ENCODE results near the gene PCSK1N. TPM values are rescaled to one million over a fixed set of nuclear protein-coding genes. Genes with fewer than 3 reads are reported as not detected.
A peak's percentile ranks its signal among the peaks of the same experiment; 100 is the strongest.

The PCSK1N gene
- total and polyA plus RNA-seq, 2 donors (not counting 3 experiments of a cell fraction or from before 2014, with no cell fraction given), result 0.44 TPM; not detected in 1

DNA sequence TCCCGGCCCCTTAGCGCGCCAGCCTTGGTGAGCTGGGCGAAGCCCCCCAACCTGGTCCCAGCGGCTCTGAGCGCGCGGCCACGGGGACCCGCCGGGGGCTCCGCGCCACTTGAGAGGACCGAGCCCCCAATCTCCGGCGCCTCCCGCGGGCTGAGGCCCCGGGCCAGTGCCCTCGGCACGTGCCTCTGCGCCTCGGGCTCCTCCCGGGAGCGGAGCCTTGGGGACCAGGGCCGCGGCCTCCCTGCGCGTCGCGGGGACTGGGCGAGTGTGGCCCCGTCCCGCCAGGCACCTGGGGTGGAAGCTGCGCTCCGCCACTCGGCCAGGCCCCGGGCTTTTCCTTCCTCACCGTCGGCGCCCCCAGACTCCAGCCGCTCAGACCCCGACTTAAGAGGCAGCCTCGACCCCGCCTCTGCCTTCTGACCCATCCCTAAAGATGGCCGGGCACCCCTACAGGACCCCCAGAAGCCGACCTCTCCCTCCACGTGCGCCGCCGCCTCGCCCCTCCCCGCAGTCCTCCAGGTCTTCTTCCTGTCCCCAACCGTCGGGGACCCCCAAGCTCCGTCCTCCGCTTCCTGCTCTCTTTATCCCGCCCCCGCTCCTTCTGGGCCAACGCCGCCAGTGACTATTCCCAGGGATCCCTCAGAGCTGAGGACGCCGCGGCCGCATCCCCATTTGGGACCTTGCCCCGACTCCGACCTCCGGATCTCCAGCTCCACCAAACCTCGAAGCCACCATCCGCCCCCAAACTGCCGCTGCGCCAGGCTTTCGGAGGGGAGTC is 8.3 kb downstream of the PCSK1N start:
- dilution Hi-C loops (cut with MboI; ENCODE audit: extremely low pct_ligation_motif_present, low sequenced_read_pairs), result no loop called here

DNA sequence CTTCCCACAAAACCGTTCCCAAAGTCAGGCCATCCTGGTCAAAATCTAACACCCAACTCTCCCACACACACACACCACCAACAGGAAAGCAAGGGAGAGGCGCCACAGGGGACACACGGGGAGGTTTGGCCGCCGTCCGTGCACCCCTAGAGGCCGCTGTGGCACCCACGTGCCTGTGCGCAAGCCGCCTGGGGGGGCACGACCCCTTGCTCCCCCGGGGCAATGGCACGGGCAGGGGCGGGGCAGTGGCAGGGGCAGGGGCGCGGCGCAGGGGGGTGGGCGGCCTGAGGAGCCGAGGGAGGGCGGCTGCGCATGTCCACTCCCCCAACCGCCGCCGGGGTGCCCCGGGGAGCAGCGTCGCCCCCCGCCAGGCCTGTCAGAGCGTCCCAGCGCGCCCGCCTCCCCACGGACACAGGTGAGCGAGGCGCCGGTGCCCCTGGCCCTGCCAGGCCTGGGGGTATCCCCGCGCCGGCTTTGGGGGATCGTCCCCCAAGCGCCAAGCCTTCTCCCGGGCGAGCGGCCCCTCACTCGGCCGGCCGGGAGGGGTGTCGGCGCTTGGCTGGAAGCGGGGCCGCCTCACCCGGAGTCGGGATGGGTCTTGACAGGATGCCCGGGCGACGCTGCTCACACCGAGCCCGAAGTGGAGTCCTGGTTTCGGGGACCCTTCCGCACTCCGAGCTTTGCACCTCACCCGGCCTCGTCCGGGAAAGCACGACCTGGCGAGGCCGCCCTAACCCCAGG is 9.1 kb downstream of the PCSK1N start, which contains the start of gene ERAS:
Gene ERAS (plus strand): TSS at position 379 of the 741 bp plus-strand sequence. CDS start 2,611 bp downstream, outside the sequence.
- H3K4me1 ChIP-seq (ENCODE audit: control insufficient read depth, extremely low read depth, insufficient read depth, low read length), result no peaks in the 10 kb centered on the region
- no TSS peak for BruUV-seq (replicated peaks)
- DNase-seq (ENCODE audit: low read depth, low spot score) (no peak), FAIRE-seq (no peak)
- ChIA-PET POLR2A (no interaction called here), CTCF (no interaction called here)
- H3K4me3 ChIP-seq (replicated peaks in 1 of 3; ENCODE audit: insufficient read depth in 1 of 3, low read depth in 1 of 3, low read length in 3 of 3), result no peak within 1 kb of the TSS
- no peaks in the 10 kb centered on the region for H4K20me1 ChIP-seq (replicated peaks; ENCODE audit: control insufficient read depth, extremely low read depth, insufficient read depth, low read length)
- no peak within 1 kb of the TSS for H2AFZ ChIP-seq (ENCODE audit: low read depth, low read length)
- dilution Hi-C loops (cut with MboI; ENCODE audit: extremely low pct_ligation_motif_present, low sequenced_read_pairs) (no loop called here), intact Hi-C loops (cut with micrococcal nuclease) (no loop called here)
- peaks cover 15 to 27% of the 10 kb centered on the region in 2 experiments for H3K27me3 ChIP-seq (ENCODE audit: control insufficient read depth in 2 of 2, insufficient read depth in 2 of 2, low read length in 2 of 2)
- H3K9me1 ChIP-seq (replicated peaks; ENCODE audit: control insufficient read depth, extremely low read depth, insufficient read depth, low read length), result no peaks in the 10 kb centered on the region
- H3K9me3 ChIP-seq (replicated peaks; ENCODE audit: control insufficient read depth, insufficient read depth, low read length), result no peaks in the 10 kb centered on the region
- H3K27ac ChIP-seq (ENCODE audit: insufficient read depth, low read depth, low read length), result no peak within 1 kb of the TSS
- H3K4me2 ChIP-seq (ENCODE audit: insufficient read depth, low read length), result no peak within 1 kb of the TSS
- no peaks in the 10 kb centered on the region for H3K79me2 ChIP-seq (ENCODE audit: control insufficient read depth, insufficient read depth, low read length)
- peaks cover 0 to 2% of the 10 kb centered on the region in 2 experiments for H3K36me3 ChIP-seq (ENCODE audit: control insufficient read depth in 2 of 2, extremely low read depth in 1 of 2, insufficient read depth in 2 of 2, low read length in 2 of 2)
- no peak within 1 kb of the TSS for H3K9ac ChIP-seq (replicated peaks; ENCODE audit: extremely low read depth, insufficient read depth, low read length)
- no peak for TF ChIP-seq FOS (IDR thresholded peaks at IDR 0.05; ENCODE audit: borderline replicate concordance, insufficient read depth, low read length)
- TF ChIP-seq, protein P1, sequence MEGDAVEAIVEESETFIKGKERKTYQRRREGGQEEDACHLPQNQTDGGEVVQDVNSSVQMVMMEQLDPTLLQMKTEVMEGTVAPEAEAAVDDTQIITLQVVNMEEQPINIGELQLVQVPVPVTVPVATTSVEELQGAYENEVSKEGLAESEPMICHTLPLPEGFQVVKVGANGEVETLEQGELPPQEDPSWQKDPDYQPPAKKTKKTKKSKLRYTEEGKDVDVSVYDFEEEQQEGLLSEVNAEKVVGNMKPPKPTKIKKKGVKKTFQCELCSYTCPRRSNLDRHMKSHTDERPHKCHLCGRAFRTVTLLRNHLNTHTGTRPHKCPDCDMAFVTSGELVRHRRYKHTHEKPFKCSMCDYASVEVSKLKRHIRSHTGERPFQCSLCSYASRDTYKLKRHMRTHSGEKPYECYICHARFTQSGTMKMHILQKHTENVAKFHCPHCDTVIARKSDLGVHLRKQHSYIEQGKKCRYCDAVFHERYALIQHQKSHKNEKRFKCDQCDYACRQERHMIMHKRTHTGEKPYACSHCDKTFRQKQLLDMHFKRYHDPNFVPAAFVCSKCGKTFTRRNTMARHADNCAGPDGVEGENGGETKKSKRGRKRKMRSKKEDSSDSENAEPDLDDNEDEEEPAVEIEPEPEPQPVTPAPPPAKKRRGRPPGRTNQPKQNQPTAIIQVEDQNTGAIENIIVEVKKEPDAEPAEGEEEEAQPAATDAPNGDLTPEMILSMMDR (IDR thresholded peaks at IDR 0.05; ENCODE audit: extremely low read depth in 1 of 2, insufficient read depth in 1 of 2, low read depth in 1 of 2, low read length in 2 of 2), result peak in 1 of 2 donors; percentile 8

More for the DNA sequence above, 8.3 kb downstream of the PCSK1N start:
- H3K79me2 ChIP-seq (ENCODE audit: control insufficient read depth, insufficient read depth, low read length), result no peaks in the 10 kb centered on the region
- ChIA-PET POLR2A (no interaction called here), CTCF (no interaction called here)
- H3K4me2 ChIP-seq (ENCODE audit: insufficient read depth, low read length), result no peak overlapping the region
- peaks cover 0 to 2% of the 10 kb centered on the region in 2 experiments for H3K36me3 ChIP-seq (ENCODE audit: control insufficient read depth in 2 of 2, extremely low read depth in 1 of 2, insufficient read depth in 2 of 2, low read length in 2 of 2)
- no peak overlapping the region for H3K9ac ChIP-seq (replicated peaks; ENCODE audit: extremely low read depth, insufficient read depth, low read length)
- H3K27ac ChIP-seq (ENCODE audit: insufficient read depth, low read depth, low read length), result no peak overlapping the region
- intact Hi-C loops (cut with micrococcal nuclease), result no loop called here
- BruUV-seq (replicated peaks), result no TSS peak
- FAIRE-seq (no peak), DNase-seq (ENCODE audit: low read depth, low spot score) (no peak)
- TF ChIP-seq FOS (IDR thresholded peaks at IDR 0.05; ENCODE audit: borderline replicate concordance, insufficient read depth, low read length) (no peak), EZH2 (IDR thresholded peaks at IDR 0.05; ENCODE audit: borderline replicate concordance, low read depth, low read length, severe bottlenecking) (peak; percentile 91)
- H3K9me3 ChIP-seq (replicated peaks; ENCODE audit: control insufficient read depth, insufficient read depth, low read length), result no peaks in the 10 kb centered on the region
- no peak overlapping the region for H2AFZ ChIP-seq (ENCODE audit: low read depth, low read length)
- H3K27me3 ChIP-seq (ENCODE audit: control insufficient read depth in 2 of 2, insufficient read depth in 2 of 2, low read length in 2 of 2), result peaks cover 18 to 35% of the 10 kb centered on the region in 2 experiments
- no peaks in the 10 kb centered on the region for H4K20me1 ChIP-seq (replicated peaks; ENCODE audit: control insufficient read depth, extremely low read depth, insufficient read depth, low read length)
- H3K9me1 ChIP-seq (replicated peaks; ENCODE audit: control insufficient read depth, extremely low read depth, insufficient read depth, low read length), result no peaks in the 10 kb centered on the region
- no peaks in the 10 kb centered on the region for H3K4me1 ChIP-seq (ENCODE audit: control insufficient read depth, extremely low read depth, insufficient read depth, low read length)
- no peak overlapping the region for H3K4me3 ChIP-seq (replicated peaks in 1 of 3; ENCODE audit: insufficient read depth in 1 of 3, low read depth in 1 of 3, low read length in 3 of 3)

Data from endothelial cell of umbilical vein (primary cell).